ENCODE results near the gene TEX14.
"Not testable (repeated sequence)": the region's sequence is repeated elsewhere in the genome, so short reads cannot be mapped to it uniquely, and the experiment has no call there.

TEX14 gene

GRCh38 chr17:58686980-58687379 is 4.9 kb downstream of the TEX14 start:
- DNase-seq, result no peak

- DNase-seq, result not testable (repeated sequence)
Measured at GRCh38 chr17:58684462-58684861, 7.4 kb downstream of the TEX14 start.

GRCh38 chr17:58684003-58684402 is 7.8 kb downstream of the TEX14 start:
- DNase-seq, result no peak

GRCh38 chr17:58680038-58680369 is 11.8 kb downstream of the TEX14 start:
- DNase-seq, result no peak

- DNase-seq, result peak; percentile 39
Measured at GRCh38 chr17:58679263-58680037, 12.4 kb downstream of the TEX14 start.

GRCh38 chr17:58678287-58678686 is 13.6 kb downstream of the TEX14 start:
- not testable (repeated sequence) for DNase-seq

GRCh38 chr17:58677194-58677880 is 14.5 kb downstream of the TEX14 start:
- DNase-seq, result peak; percentile 29

GRCh38 chr17:58671969-58672368 is 19.9 kb downstream of the TEX14 start:
- DNase-seq, result no peak

- DNase-seq, result no peak
Measured at GRCh38 chr17:58669853-58670252, 22.0 kb downstream of the TEX14 start.

GRCh38 chr17:58668598-58668935 is 23.3 kb downstream of the TEX14 start:
- DNase-seq, result no peak

- peak; percentile 7 for DNase-seq
Measured at GRCh38 chr17:58667934-58668597, 23.8 kb downstream of the TEX14 start.

- peak; percentile 47 for DNase-seq
Measured at GRCh38 chr17:58666858-58667267, 25.0 kb downstream of the TEX14 start.

- DNase-seq, result no peak
Measured at GRCh38 chr17:58665946-58666857, 25.6 kb downstream of the TEX14 start.

- no peak for DNase-seq
Measured at GRCh38 chr17:58664302-58664701, 27.5 kb downstream of the TEX14 start.

- no peak for DNase-seq
Measured at GRCh38 chr17:58661499-58661898, 30.3 kb downstream of the TEX14 start.

GRCh38 chr17:58660621-58661020 is 31.2 kb downstream of the TEX14 start:
- DNase-seq, result no peak

- not testable (repeated sequence) for DNase-seq
Measured at GRCh38 chr17:58659714-58660084, 32.1 kb downstream of the TEX14 start.

GRCh38 chr17:58658804-58659713 is 32.8 kb downstream of the TEX14 start:
- DNase-seq, result peak; percentile 99

GRCh38 chr17:58657962-58658803 is 33.7 kb downstream of the TEX14 start:
- not testable (repeated sequence) for DNase-seq

GRCh38 chr17:58648236-58648635 is 43.6 kb downstream of the TEX14 start:
- DNase-seq, result no peak

GRCh38 chr17:58643147-58643546 is 48.7 kb downstream of the TEX14 start:
- DNase-seq, result peak; percentile 75
